ENCODE data around the gene CALML4. TPM values are rescaled to one million over a fixed set of nuclear protein-coding genes. Genes with fewer than 3 reads are reported as not detected.
A peak's percentile ranks its signal among the peaks of the same experiment; 100 is the strongest.

CALML4 gene
- total and polyA plus RNA-seq, 4 donors = 10.4 to 21.7 (median 14.4) TPM

GRCh38 chr15:68191555-68191954 lies 13.6 kb downstream of the CALML4 start:
- no peak for TF ChIP-seq CTCF (IDR thresholded peaks at IDR 0.05; ENCODE audit: control extremely low read depth, extremely low read depth)
- DNase-seq (no peak), ATAC-seq (ENCODE audit: insufficient read depth, low FRiP score) (no peak)
- Histone ChIP-seq H3K4me1 (ENCODE audit: control insufficient read depth in 5 of 5, insufficient read depth in 5 of 5, low read length in 5 of 5) (peaks cover 0 to 13% (median 12%) of the 10 kb centered on the region in 5 donors), H3K27me3 (ENCODE audit: control insufficient read depth in 3 of 3, insufficient read depth in 3 of 3, low read length in 2 of 3) (no peaks in the 10 kb centered on the region), H3K9ac (ENCODE audit: insufficient read depth in 1 of 2, low read length in 2 of 2) (no peak overlapping the region), H3K36me3 (ENCODE audit: control insufficient read depth in 4 of 4, insufficient read depth in 4 of 4, low read length in 4 of 4) (peaks cover 2 to 35% (median 21%) of the 10 kb centered on the region in 4 donors), H3K27ac (ENCODE audit: low read depth in 1 of 2, low read length in 1 of 2) (no peak overlapping the region), H3K4me3 (no peak overlapping the region), H3K9me3 (ENCODE audit: control insufficient read depth in 4 of 4, insufficient read depth in 3 of 4, low read length in 3 of 4) (no peaks in the 10 kb centered on the region)
- 54 to 75% methylated on average over 3 of the region's 3 CpGs for WGBS, 2 donors

DNA sequence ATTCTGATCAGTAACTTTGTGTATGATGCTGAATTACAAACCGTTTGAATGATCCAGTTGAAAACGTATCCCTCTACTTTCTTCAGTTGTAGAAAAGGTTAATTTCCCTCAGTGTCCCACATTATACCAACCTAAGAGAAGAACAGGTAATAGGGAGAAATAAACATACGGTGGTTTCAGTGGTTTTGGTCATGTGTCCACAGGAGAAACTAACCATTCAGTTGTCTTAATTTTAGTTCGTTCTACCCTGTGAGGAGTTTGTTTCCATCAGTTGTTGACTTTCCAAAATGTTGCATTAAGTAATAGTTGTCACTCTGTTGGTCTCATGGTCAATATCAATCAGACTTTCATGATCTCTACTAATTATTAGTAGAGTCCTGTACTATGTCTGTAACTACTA lies 15.1 kb downstream of the CALML4 start:
- DNase-seq (no peak), ATAC-seq (ENCODE audit: insufficient read depth, low FRiP score) (no peak)
- no peaks in the 10 kb centered on the region for H3K9me3 ChIP-seq (ENCODE audit: control insufficient read depth in 4 of 4, insufficient read depth in 3 of 4, low read length in 3 of 4)
- no peak overlapping the region for H3K4me3 ChIP-seq
- no peak for TF ChIP-seq CTCF (IDR thresholded peaks at IDR 0.05; ENCODE audit: control extremely low read depth, extremely low read depth)
- no peak overlapping the region for H3K9ac ChIP-seq (ENCODE audit: insufficient read depth in 1 of 2, low read length in 2 of 2)
- peaks cover 8 to 40% (median 25%) of the 10 kb centered on the region in 4 donors for H3K36me3 ChIP-seq (ENCODE audit: control insufficient read depth in 4 of 4, insufficient read depth in 4 of 4, low read length in 4 of 4)
- no peaks in the 10 kb centered on the region for H3K27me3 ChIP-seq (ENCODE audit: control insufficient read depth in 3 of 3, insufficient read depth in 3 of 3, low read length in 2 of 3)
- H3K4me1 ChIP-seq (ENCODE audit: control insufficient read depth in 5 of 5, insufficient read depth in 5 of 5, low read length in 5 of 5) = peaks cover 0 to 15% (median 12%) of the 10 kb centered on the region in 5 donors
- H3K27ac ChIP-seq (ENCODE audit: low read depth in 1 of 2, low read length in 1 of 2) = no peak overlapping the region
- 87 to 90% methylated on average over 4 of the region's 4 CpGs for WGBS, 2 donors

- ATAC-seq (ENCODE audit: insufficient read depth, low FRiP score) (no peak), DNase-seq (no peak)
- H3K27ac ChIP-seq (ENCODE audit: low read depth in 1 of 2, low read length in 1 of 2) = no peak overlapping the region
- H3K9ac ChIP-seq (ENCODE audit: insufficient read depth in 1 of 2, low read length in 2 of 2) = no peak overlapping the region
- H3K4me3 ChIP-seq = no peak overlapping the region
- peaks cover 0 to 15% (median 12%) of the 10 kb centered on the region in 5 donors for H3K4me1 ChIP-seq (ENCODE audit: control insufficient read depth in 5 of 5, insufficient read depth in 5 of 5, low read length in 5 of 5)
- no peaks in the 10 kb centered on the region for H3K27me3 ChIP-seq (ENCODE audit: control insufficient read depth in 3 of 3, insufficient read depth in 3 of 3, low read length in 2 of 3)
- H3K36me3 ChIP-seq (ENCODE audit: control insufficient read depth in 4 of 4, insufficient read depth in 4 of 4, low read length in 4 of 4) = peaks cover 18 to 50% (median 30%) of the 10 kb centered on the region in 4 donors
- no peaks in the 10 kb centered on the region for H3K9me3 ChIP-seq (ENCODE audit: control insufficient read depth in 4 of 4, insufficient read depth in 3 of 4, low read length in 3 of 4)
- TF ChIP-seq CTCF (IDR thresholded peaks at IDR 0.05; ENCODE audit: control extremely low read depth, extremely low read depth) = no peak
- 75 to 92% methylated on average over 2 of the region's 2 CpGs for WGBS, 2 donors
Observed at GRCh38 chr15:68188647-68189046, 16.5 kb downstream of the CALML4 start.

GRCh38 chr15:68187559-68187958 lies 17.6 kb downstream of the CALML4 start:
- 52 to 74% methylated on average over 9 of the region's 9 CpGs for WGBS, 2 donors
- ATAC-seq (ENCODE audit: insufficient read depth, low FRiP score) (no peak), DNase-seq (peak; percentile 81 to 91 (median 89))
- Histone ChIP-seq H3K9me3 (ENCODE audit: control insufficient read depth in 4 of 4, insufficient read depth in 3 of 4, low read length in 3 of 4) (no peaks in the 10 kb centered on the region), H3K4me1 (ENCODE audit: control insufficient read depth in 5 of 5, insufficient read depth in 5 of 5, low read length in 5 of 5) (peaks cover 0 to 15% (median 5%) of the 10 kb centered on the region in 5 donors), H3K9ac (ENCODE audit: insufficient read depth in 1 of 2, low read length in 2 of 2) (no peak overlapping the region), H3K4me3 (no peak overlapping the region), H3K27ac (ENCODE audit: low read depth in 1 of 2, low read length in 1 of 2) (peak overlapping the region in 1 of 2 donors; percentile 57), H3K27me3 (ENCODE audit: control insufficient read depth in 3 of 3, insufficient read depth in 3 of 3, low read length in 2 of 3) (no peaks in the 10 kb centered on the region), H3K36me3 (ENCODE audit: control insufficient read depth in 4 of 4, insufficient read depth in 4 of 4, low read length in 4 of 4) (peaks cover 20 to 49% (median 27%) of the 10 kb centered on the region in 4 donors)
- no peak for TF ChIP-seq CTCF (IDR thresholded peaks at IDR 0.05; ENCODE audit: control extremely low read depth, extremely low read depth)

All from lung (tissue), 12 donors.